Thyroid gland (tissue), 4 donors: ENCODE data around the gene TRABD2B.

Source experiments
- CTCF ChIP-seq, 6 experiments: fragments of 200-600 bp in 3 of 6; fragments of 450-650 bp in 3 of 6; sonication (generic) in 3 of 6; IDR thresholded peaks; one replicate each; pipeline ENCODE4 v1.5.1; 2016 to 2019; ENCODE audit warnings: antibody characterized with exemption in 6 of 6, mild to moderate bottlenecking in 2 of 6, inconsistent platforms in 1 of 6, moderate library complexity in 1 of 6
- POLR2A ChIP-seq, 2 donors: fragments of 450-650 bp; IDR thresholded peaks; one replicate each; pipeline ENCODE4 v1.6.1; 2017; ENCODE audit warnings: antibody characterized with exemption in 2 of 2, mild to moderate bottlenecking in 2 of 2, moderate library complexity in 1 of 2

- TF ChIP-seq POLR2A (IDR thresholded peaks at IDR 0.05) (no peak), CTCF (IDR thresholded peaks at IDR 0.05) (no peak)
These were observed 47.1 kb upstream of the TRABD2B start for GRCh38 chr1:48044311-48044710.
